ENCODE data around the gene RCAN2.
"Not testable (repeated sequence)": the region's sequence is repeated elsewhere in the genome, so short reads cannot be mapped to it uniquely, and the experiment has no call there.

Gene RCAN2

GRCh38 chr6:46334442-46334841, 156.8 kb downstream of the RCAN2 start:
- TF ChIP-seq CTCF (IDR thresholded peaks at IDR 0.05; ENCODE audit: low read depth, low read length), result no peak
- in situ Hi-C loops (cut with HindIII; ENCODE audit: low sequenced_read_pairs), result no loop called here
- H3K4me3 ChIP-seq (ENCODE audit: low read depth, low read length), result no peak overlapping the region
- no peak for DNase-seq (ENCODE audit: low read depth, low spot score)

- no peak overlapping the region for H3K4me3 ChIP-seq (ENCODE audit: low read depth, low read length)
- in situ Hi-C loops (cut with HindIII; ENCODE audit: low sequenced_read_pairs), result no loop called here
- peak; percentile 8 for DNase-seq (ENCODE audit: low read depth, low spot score)
- TF ChIP-seq CTCF (IDR thresholded peaks at IDR 0.05; ENCODE audit: low read depth, low read length), result no peak
These were observed 157.8 kb downstream of the RCAN2 start for GRCh38 chr6:46333481-46333880.

GRCh38 chr6:46332448-46332847, 158.8 kb downstream of the RCAN2 start:
- H3K4me3 ChIP-seq (ENCODE audit: low read depth, low read length); DNase-seq (ENCODE audit: low read depth, low spot score); in situ Hi-C loops (cut with HindIII; ENCODE audit: low sequenced_read_pairs): not testable (repeated sequence)

- no peak for TF ChIP-seq CTCF (IDR thresholded peaks at IDR 0.05; ENCODE audit: low read depth, low read length)
- in situ Hi-C loops (cut with HindIII; ENCODE audit: low sequenced_read_pairs), result no loop called here
- no peak overlapping the region for H3K4me3 ChIP-seq (ENCODE audit: low read depth, low read length)
- no peak for DNase-seq (ENCODE audit: low read depth, low spot score)
These were observed 159.8 kb downstream of the RCAN2 start for GRCh38 chr6:46331461-46331860.

- TF ChIP-seq CTCF (IDR thresholded peaks at IDR 0.05; ENCODE audit: low read depth, low read length), result no peak
- H3K4me3 ChIP-seq (ENCODE audit: low read depth, low read length), result no peak overlapping the region
- peak; percentile 38 for DNase-seq (ENCODE audit: low read depth, low spot score)
- in situ Hi-C loops (cut with HindIII; ENCODE audit: low sequenced_read_pairs), result no loop called here
These were observed 161.7 kb downstream of the RCAN2 start for GRCh38 chr6:46329568-46329967.

- DNase-seq (ENCODE audit: low read depth, low spot score), result no peak
- no peak for TF ChIP-seq CTCF (IDR thresholded peaks at IDR 0.05; ENCODE audit: low read depth, low read length)
- H3K4me3 ChIP-seq (ENCODE audit: low read depth, low read length), result no peak overlapping the region
- in situ Hi-C loops (cut with HindIII; ENCODE audit: low sequenced_read_pairs), result no loop called here
These were observed 163.5 kb downstream of the RCAN2 start for GRCh38 chr6:46327779-46328178.

GRCh38 chr6:46325561-46326530, 165.4 kb downstream of the RCAN2 start:
- in situ Hi-C loops (cut with HindIII; ENCODE audit: low sequenced_read_pairs), result no loop called here
- DNase-seq (ENCODE audit: low read depth, low spot score), result peak; percentile 68
- TF ChIP-seq CTCF (IDR thresholded peaks at IDR 0.05; ENCODE audit: low read depth, low read length), result no peak
- H3K4me3 ChIP-seq (ENCODE audit: low read depth, low read length), result peak overlapping the region; percentile 12

Measured in astrocyte of the spinal cord (primary cell).